H1 (cell line): ENCODE results near the gene NOSIP. TPM values are rescaled to one million over a fixed set of nuclear protein-coding genes. Genes with fewer than 3 reads are reported as not detected.

Experiments
- CTCF ChIA-PET: fragments of 300-600 bp; sonication (Branson Sonifier 250); formaldehyde crosslinking; loops from one replicate; lab custom pipeline; 2021; ENCODE audit not compliant: partially characterized antibody; lab: Charles Lee
- POLR2A ChIA-PET: fragments of 300-600 bp; sonication (Branson Sonifier 250); formaldehyde crosslinking; loops from one replicate; lab custom pipeline; 2021; ENCODE audit warnings: inconsistent platforms; ENCODE audit not compliant: partially characterized antibody; lab: Charles Lee
- DNase-seq, 2 experiments: peaks; one replicate each; pipeline versions ENCODE4 v3.0.0 to v3.0.0-alpha.2; 2010 to 2022; ENCODE audit warnings: low spot score in 2 of 2, low read depth in 1 of 2, mixed read lengths in 1 of 2
- FAIRE-seq: peaks from 2 replicates; lab custom pipeline; 2011; peaks lifted over from hg19 to GRCh38; lab: Jason Lieb, UNC
- H2AFZ ChIP-seq: 2 replicates; pipeline ENCODE4 v1.8.1; 2012; ENCODE audit warnings: low read length, inconsistent platforms
- H2AK5ac ChIP-seq: 2 replicates; pipeline ENCODE4 v1.6.1; 2013; ENCODE audit warnings: low read depth, low read length
- H2BK120ac ChIP-seq: replicated peaks from 2 replicates; pipeline ENCODE3; 2013; ENCODE audit warnings: low read depth, low read length, inconsistent platforms
- H2BK12ac ChIP-seq: 2 replicates; pipeline ENCODE4 v1.6.1; 2013; ENCODE audit warnings: low read depth, low read length
- H2BK15ac ChIP-seq: 2 replicates; pipeline ENCODE4 v1.6.1; 2013; ENCODE audit warnings: low read length
- H2BK20ac ChIP-seq: 2 replicates; pipeline ENCODE4 v1.6.1; 2013; ENCODE audit warnings: low read length
- H2BK5ac ChIP-seq: 2 replicates; pipeline ENCODE4 v1.6.1; 2013; ENCODE audit warnings: low read depth, low read length
- H3K14ac ChIP-seq: 2 replicates; pipeline ENCODE4 v1.6.1; 2013; ENCODE audit warnings: inconsistent platforms; ENCODE audit not compliant: insufficient read length
- H3K18ac ChIP-seq: 2 replicates; pipeline ENCODE4 v1.6.1; 2013; ENCODE audit warnings: low read length; ENCODE audit errors: extremely low read depth
- H3K23ac ChIP-seq: 2 replicates; pipeline ENCODE4 v1.6.1; 2013; ENCODE audit warnings: inconsistent platforms; ENCODE audit not compliant: insufficient read length
- H3K23me2 ChIP-seq: 2 replicates; pipeline ENCODE4 v1.6.1; 2013; ENCODE audit warnings: low read depth, low read length
- H3K27ac ChIP-seq: 2 replicates; pipeline ENCODE4 v1.6.1; 2011; ENCODE audit warnings: low read depth, low read length, inconsistent platforms
- H3K27me3 ChIP-seq, 4 experiments: replicated peaks in 1 of 4; 1 replicate in 1 of 4; 2 replicates in 3 of 4; pipeline versions ENCODE4 v1.6.1 to v1.8.1; 2011 to 2013; ENCODE audit warnings: low read length in 3 of 4, mild to moderate bottlenecking in 3 of 4, inconsistent platforms in 2 of 4, mixed read lengths in 2 of 4, moderate library complexity in 1 of 4; ENCODE audit not compliant: control insufficient read depth in 3 of 4, insufficient read depth in 3 of 4; ENCODE audit errors: extremely low read depth in 1 of 4
- H3K36me3 ChIP-seq, 4 experiments: 2 replicates each; pipeline versions ENCODE4 v1.6.1 to v1.8.1; 2011 to 2013; ENCODE audit warnings: mild to moderate bottlenecking in 4 of 4, low read length in 3 of 4, moderate library complexity in 2 of 4, control low read depth in 1 of 4, inconsistent platforms in 1 of 4; ENCODE audit not compliant: insufficient read depth in 4 of 4, control insufficient read depth in 2 of 4
- H3K4ac ChIP-seq: replicated peaks from 2 replicates; pipeline ENCODE3; 2013; ENCODE audit warnings: low read length, low read depth, mixed read lengths, inconsistent platforms; ENCODE audit not compliant: insufficient read length
- H3K4me1 ChIP-seq, 4 experiments: replicated peaks in 1 of 4; 1 replicate in 1 of 4; 2 replicates in 3 of 4; pipeline versions ENCODE4 v1.6.1 to v1.8.1; 2011 to 2013; ENCODE audit warnings: low read length in 3 of 4, inconsistent platforms in 2 of 4, mixed read lengths in 1 of 4; ENCODE audit not compliant: insufficient read depth in 4 of 4, control insufficient read depth in 3 of 4
- H3K4me2 ChIP-seq, 2 experiments: 2 replicates each; pipeline versions ENCODE4 v1.6.1 to v1.8.1; 2011 to 2013; ENCODE audit warnings: low read depth in 2 of 2, low read length in 2 of 2, control low read depth in 1 of 2, inconsistent platforms in 1 of 2, mild to moderate bottlenecking in 1 of 2; ENCODE audit not compliant: insufficient read depth in 1 of 2
- H3K4me3 ChIP-seq, 4 experiments: fragments of 200-600, 300-600 bp in 1 of 4; sonication (generic), shearing (Covaris generic), sonication (Bioruptor Twin) in 1 of 4; 2 replicates each; pipeline versions ENCODE4 v1.5.1 to v1.8.1; 2011 to 2016; ENCODE audit warnings: low read length in 4 of 4, low read depth in 3 of 4, control low read depth in 2 of 4, inconsistent platforms in 2 of 4, mild to moderate bottlenecking in 2 of 4, mixed read lengths in 1 of 4, moderate library complexity in 1 of 4; ENCODE audit not compliant: insufficient read depth in 2 of 4; ENCODE audit errors: extremely low read depth in 1 of 4
- H3K56ac ChIP-seq: replicated peaks from 2 replicates; pipeline ENCODE3; 2013; ENCODE audit warnings: low read depth, mild to moderate bottlenecking, mixed read lengths, low read length, inconsistent platforms; ENCODE audit not compliant: insufficient read length
- H3K79me1 ChIP-seq: 2 replicates; pipeline ENCODE4 v1.6.1; 2013; ENCODE audit warnings: low read depth, low read length, control low read depth
- H3K79me2 ChIP-seq, 2 experiments: 2 replicates each; pipeline versions ENCODE4 v1.6.1 to v1.8.1; 2012 to 2013; ENCODE audit warnings: low read length in 2 of 2, mild to moderate bottlenecking in 2 of 2, inconsistent platforms in 1 of 2; ENCODE audit not compliant: insufficient read depth in 2 of 2, control insufficient read depth in 1 of 2
- H3K9ac ChIP-seq, 4 experiments: replicated peaks in 1 of 4; 1 replicate in 1 of 4; 2 replicates in 3 of 4; pipeline versions ENCODE4 v1.6.1 to v1.8.1; 2011 to 2013; ENCODE audit warnings: low read depth in 3 of 4, low read length in 3 of 4, control low read depth in 2 of 4, mild to moderate bottlenecking in 2 of 4, moderate library complexity in 2 of 4, inconsistent platforms in 1 of 4; ENCODE audit errors: extremely low read depth in 1 of 4
- H3K9me3 ChIP-seq, 2 experiments: 2 replicates each; pipeline versions ENCODE4 v1.6.1 to v1.8.1; 2012 to 2013; ENCODE audit warnings: mild to moderate bottlenecking in 2 of 2, moderate library complexity in 2 of 2, control low read depth in 1 of 2, inconsistent platforms in 1 of 2, low read depth in 1 of 2, low read length in 1 of 2, mixed read lengths in 1 of 2; ENCODE audit not compliant: insufficient read depth in 2 of 2
- H4K20me1 ChIP-seq, 2 experiments: replicated peaks in 1 of 2; 2 replicates each; pipeline versions ENCODE3 to v1.8.1; 2011 to 2013; ENCODE audit warnings: inconsistent platforms in 2 of 2, low read length in 2 of 2, mild to moderate bottlenecking in 1 of 2; ENCODE audit not compliant: insufficient read depth in 2 of 2, control insufficient read depth in 1 of 2
- H4K5ac ChIP-seq: 2 replicates; pipeline ENCODE4 v1.6.1; 2013; ENCODE audit warnings: low read length, low read depth, mixed read lengths, inconsistent platforms; ENCODE audit not compliant: insufficient read length
- H4K8ac ChIP-seq: 2 replicates; pipeline ENCODE4 v1.8.0; 2013; ENCODE audit warnings: mild to moderate bottlenecking, moderate library complexity, low read length, inconsistent platforms; ENCODE audit not compliant: insufficient read depth; ENCODE audit errors: extremely low read depth
- H4K91ac ChIP-seq: replicated peaks from 2 replicates; pipeline ENCODE3; 2013; ENCODE audit warnings: low read length, mixed read lengths, inconsistent platforms; ENCODE audit not compliant: insufficient read length
- BRCA1 ChIP-seq: IDR thresholded peaks from 2 replicates; pipeline ENCODE4 v1.6.1; 2012; ENCODE audit warnings: low read depth, low read length, improper control_type of control experiment
- CBX8 ChIP-seq: fragments of 300-800, 300-1000 bp; sonication (generic); IDR thresholded peaks from 2 replicates; pipeline ENCODE4 v1.7.1; 2016; ENCODE audit warnings: low read depth, low read length, borderline replicate concordance
- E2F6 ChIP-seq: IDR thresholded peaks from 2 replicates; pipeline ENCODE4 v1.6.1; 2012; ENCODE audit warnings: inconsistent platforms
- KDM4A ChIP-seq: IDR thresholded peaks from one replicate; pipeline ENCODE4 v1.7.1; 2012; ENCODE audit warnings: low read depth, mild to moderate bottlenecking, moderate library complexity, low read length, inconsistent platforms; ENCODE audit not compliant: severe bottlenecking
- WGBS, 2 experiments: shearing (Covaris generic) in 1 of 2; methylation state at CpG; one replicate each; pipeline versions ENCODE4 v1.1.6 to v1.1.7; 2013 to 2015; ENCODE audit warnings: low lambda C conversion rate in 2 of 2, mixed read lengths in 2 of 2, inconsistent platforms in 1 of 2, low coverage in 1 of 2, missing lambda C conversion rate in 1 of 2; ENCODE audit not compliant: insufficient replicate concordance in 2 of 2, insufficient coverage in 1 of 2, insufficient read length in 1 of 2; ENCODE audit errors: extremely low coverage in 1 of 2, missing lambda C conversion rate in 1 of 2; 5-methylcytosine and 5-hydroxymethylcytosine counted together
- polyA plus RNA-seq, 7 experiments: library from polyadenylated mRNA; depleted of rRNA in 3 of 7; stranded (reverse) in 5 of 7; unstranded in 2 of 7; fragments of >200 nt in 5 of 7; fragments of 200-250 nt in 2 of 7; gene quantifications; 1 replicate in 5 of 7; 2 replicates in 1 of 7; 4 replicates in 1 of 7; pipeline versions ENCODE4 v1.2.1 to v1.2.3, GENCODE V29; 2011 to 2013; ENCODE audit warnings: missing spikeins in 2 of 7, mixed read lengths in 2 of 7
- total RNA-seq: library from RNA; stranded (reverse); fragmentation: NEBNext Ultra II Directional; extraction: Animal tissue kit (Norgen Biotek cat#: 25700); gene quantifications from 2 replicates; pipeline ENCODE4 v1.2.1, GENCODE V29; 2021

Gene NOSIP
- total and polyA plus RNA-seq, 2 of the 8 experiments (the other 6 are each of a cell fraction or from before 2014, with no cell fraction given), result 85.1 to 192 TPM

GRCh38 chr19:49536921-49537462, 43.4 kb downstream of the NOSIP start:
- CTCF ChIA-PET, result interaction anchor here (0.8 to 6.6 kb wide), 7 partner anchors 10 to 378 kb away, joined by 3 to 54 read pairs (median 4); partner anchors contain the start of genes NOSIP and PRRG2

More at GRCh38 chr19:49536921-49537462, 43.4 kb downstream of the NOSIP start:
- H2AFZ ChIP-seq, result no peak overlapping the region
- no peak overlapping the region for H3K4me3 ChIP-seq
- no peak overlapping the region for H4K5ac ChIP-seq
- no peak overlapping the region for H3K14ac ChIP-seq
- POLR2A ChIA-PET, result interaction anchor here (0.6 to 1.1 kb wide), 6 partner anchors 23 to 87 kb away, joined by 3 to 4 read pairs (median 3); partner anchors contain the start of genes NOSIP, PRRG2 and RPL13A
- peaks cover 0 to 9% of the 10 kb centered on the region in 2 experiments for H4K20me1 ChIP-seq
- no peaks in the 10 kb centered on the region for H3K79me2 ChIP-seq
- H3K27me3 ChIP-seq, result no peaks in the 10 kb centered on the region; a peak in 1 of 7 replicates
- peaks cover 8% of the 10 kb centered on the region; the same call in 1 of the 2 replicates for H3K23me2 ChIP-seq
- no peaks in the 10 kb centered on the region; a peak in 1 of 8 replicates for H3K36me3 ChIP-seq
- no peak overlapping the region for H2BK15ac ChIP-seq
- no peak overlapping the region for H2AK5ac ChIP-seq
- no peak overlapping the region for H2BK120ac ChIP-seq
- H2BK12ac ChIP-seq, result no peak overlapping the region
- no peak overlapping the region for H3K27ac ChIP-seq
- TF ChIP-seq KDM4A (no peak), E2F6 (no peak), CBX8 (no peak), BRCA1 (no peak)
- H3K4me2 ChIP-seq, result no peak overlapping the region
- H3K9me3 ChIP-seq, result no peaks in the 10 kb centered on the region
- H3K4me1 ChIP-seq, result peaks cover 0 to 9% (median 1%) of the 10 kb centered on the region in 4 experiments; a peak in 5 of 7 replicates
- H4K8ac ChIP-seq, result no peak overlapping the region
- H3K18ac ChIP-seq, result no peak overlapping the region
- no peak overlapping the region for H4K91ac ChIP-seq
- H3K56ac ChIP-seq, result no peak overlapping the region
- no peak overlapping the region for H2BK5ac ChIP-seq
- FAIRE-seq, result no peak
- no peak overlapping the region for H3K9ac ChIP-seq
- H3K79me1 ChIP-seq, result no peaks in the 10 kb centered on the region
- H2BK20ac ChIP-seq, result no peak overlapping the region
- WGBS, 2 experiments, result 89% methylated on average over 22 of the region's 22 CpGs; no CpG with 5 or more reads in 1 of the 2 experiments
- H3K23ac ChIP-seq, result no peak overlapping the region
- no peak for DNase-seq
- H3K4ac ChIP-seq, result no peak overlapping the region
